GM19240 (cell line): Measurements from ENCODE around the gene GATB.
"Not testable (repeated sequence)": the region's sequence is repeated elsewhere in the genome, so short reads cannot be mapped to it uniquely, and the experiment has no call there.

Experiments used
- DNase-seq: peaks from one replicate; pipeline ENCODE4 v3.0.0; 2011; ENCODE audit warnings: low spot score; ENCODE audit not compliant: insufficient read length

GATB gene

DNA sequence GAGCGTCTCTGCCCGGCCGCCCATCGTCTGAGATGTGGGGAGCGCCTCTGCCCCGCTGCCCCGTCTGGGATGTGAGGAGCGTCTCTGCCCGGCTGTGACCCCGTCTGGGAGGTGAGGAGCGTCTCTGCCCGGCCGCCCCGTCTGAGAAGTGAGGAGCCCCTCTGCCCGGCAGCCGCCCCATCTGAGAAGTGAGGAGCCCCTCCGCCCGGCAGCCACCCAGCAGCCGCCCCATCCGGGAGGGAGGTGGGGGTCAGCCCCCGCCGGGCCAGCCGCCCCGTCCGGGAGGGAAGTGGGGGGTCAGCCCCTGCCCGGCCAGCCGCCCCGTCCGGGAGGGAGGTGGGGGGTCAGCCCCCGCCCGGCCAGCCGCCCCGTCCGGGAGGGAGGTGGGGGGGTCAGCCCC lies 29.1 kb downstream of the GATB start:
- DNase-seq = not testable (repeated sequence)

DNA sequence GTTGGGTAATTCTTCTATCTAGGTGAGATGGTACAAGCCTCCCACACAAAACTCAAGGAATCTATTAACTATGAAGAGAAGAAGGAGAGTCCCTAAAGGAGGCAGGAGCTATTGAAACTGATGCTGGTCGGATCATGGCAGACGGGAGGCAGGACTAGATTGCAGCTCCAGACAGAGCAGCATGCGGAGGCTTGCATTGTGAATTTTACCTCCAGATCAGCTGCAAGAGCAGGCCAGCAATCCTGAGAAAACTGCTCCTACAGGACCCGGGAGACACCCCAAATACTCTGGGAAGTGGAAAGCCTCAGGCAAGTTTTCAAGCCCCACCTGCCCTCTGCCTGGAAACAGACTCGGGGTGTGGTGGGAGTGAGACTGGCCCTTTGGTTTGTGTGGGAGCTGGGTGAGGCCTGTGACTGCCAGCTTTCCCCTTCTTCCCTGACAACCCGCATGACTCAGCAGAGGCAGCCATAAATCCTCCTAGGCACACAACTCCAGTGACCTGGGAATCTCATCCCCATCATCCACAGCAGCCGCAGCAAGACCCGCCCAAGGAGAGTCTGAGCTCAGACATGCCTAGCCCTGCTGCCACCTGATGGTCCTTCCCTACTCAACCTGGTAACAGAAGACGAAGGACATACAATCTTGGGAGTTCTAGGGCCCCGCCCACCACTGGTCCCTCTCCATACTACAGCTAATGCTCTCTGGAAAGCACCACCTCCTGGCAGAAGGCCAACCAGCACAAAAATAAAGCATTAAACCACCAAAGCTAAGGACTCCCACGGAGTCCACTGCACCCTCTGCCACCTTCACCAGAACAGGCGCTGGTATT lies 30.9 kb downstream of the GATB start:
- no peak for DNase-seq

DNA sequence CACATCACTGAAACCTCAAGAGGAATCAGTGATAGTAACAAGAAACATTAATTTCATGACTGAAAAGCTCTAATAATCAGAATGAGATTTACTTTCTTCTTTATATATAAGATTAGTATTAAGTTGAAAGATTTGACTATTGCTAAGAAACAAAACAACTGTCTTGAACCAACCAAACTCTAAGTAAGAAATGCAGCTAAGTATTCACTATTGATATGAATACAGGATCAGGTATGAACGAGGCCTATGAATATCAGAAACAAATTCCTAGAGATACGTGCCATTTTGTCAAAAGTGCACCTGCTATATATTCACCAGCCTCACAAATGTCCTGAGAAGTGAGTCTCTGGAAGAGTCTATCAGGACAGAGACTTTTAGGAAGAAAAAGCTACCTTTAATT lies 32.1 kb downstream of the GATB start:
- no peak for DNase-seq

DNA sequence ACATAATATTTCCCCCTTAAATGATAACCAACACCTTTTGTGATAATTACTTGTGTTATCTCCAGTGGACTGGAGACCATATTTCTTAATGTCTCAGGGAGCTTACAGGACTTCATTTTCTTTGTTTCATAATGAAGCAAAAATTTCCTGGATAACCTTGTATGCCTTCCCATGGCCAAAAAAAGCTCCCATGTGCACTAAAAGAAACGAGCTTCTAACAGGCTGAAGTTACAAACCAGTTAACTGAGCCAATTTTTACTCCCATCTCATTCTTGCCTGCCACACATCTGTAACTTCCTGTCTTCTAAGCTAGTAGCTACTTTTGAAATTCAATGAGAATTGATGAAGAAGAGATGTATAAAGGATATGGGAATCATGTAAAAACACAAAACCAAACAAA lies 32.8 kb downstream of the GATB start:
- DNase-seq = no peak

DNA sequence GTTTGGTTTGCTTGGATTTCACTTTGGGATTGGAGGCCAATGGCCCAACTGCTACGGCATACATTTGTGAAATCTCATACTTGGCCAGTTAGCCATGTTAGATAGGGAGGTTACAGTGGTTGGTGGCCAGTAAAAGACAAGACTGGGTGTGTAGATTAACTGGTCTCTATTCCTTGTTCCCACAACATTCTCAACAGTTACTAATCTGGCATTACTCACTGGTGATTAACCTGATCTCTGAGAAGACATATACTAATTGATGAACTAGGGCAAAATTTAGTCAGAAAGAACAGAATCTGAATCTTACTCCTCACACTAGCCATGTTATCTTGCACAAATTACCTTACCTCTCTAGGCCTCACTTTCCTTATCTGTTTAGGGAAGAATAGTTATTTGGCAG lies 33.4 kb downstream of the GATB start:
- DNase-seq = no peak

DNA sequence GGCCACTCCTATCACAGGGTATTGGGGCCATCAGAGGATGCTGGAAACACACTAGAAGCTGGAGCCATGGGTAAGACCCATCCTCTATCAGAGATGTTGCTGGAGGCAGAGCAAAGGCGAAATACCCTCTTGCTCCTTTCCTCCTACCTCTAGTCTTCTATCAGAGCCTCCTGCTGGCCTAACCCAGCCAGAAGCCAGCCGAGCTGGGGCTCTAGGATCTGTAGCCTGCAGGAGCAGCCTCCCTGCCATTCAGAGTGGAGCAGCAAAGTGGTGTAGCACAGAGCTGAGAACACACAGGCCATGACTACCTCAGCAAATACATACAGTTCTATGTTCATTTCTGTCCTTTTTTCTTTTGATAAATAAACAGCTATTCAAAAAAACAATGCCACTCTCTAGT lies 35.7 kb downstream of the GATB start:
- DNase-seq = no peak

DNA sequence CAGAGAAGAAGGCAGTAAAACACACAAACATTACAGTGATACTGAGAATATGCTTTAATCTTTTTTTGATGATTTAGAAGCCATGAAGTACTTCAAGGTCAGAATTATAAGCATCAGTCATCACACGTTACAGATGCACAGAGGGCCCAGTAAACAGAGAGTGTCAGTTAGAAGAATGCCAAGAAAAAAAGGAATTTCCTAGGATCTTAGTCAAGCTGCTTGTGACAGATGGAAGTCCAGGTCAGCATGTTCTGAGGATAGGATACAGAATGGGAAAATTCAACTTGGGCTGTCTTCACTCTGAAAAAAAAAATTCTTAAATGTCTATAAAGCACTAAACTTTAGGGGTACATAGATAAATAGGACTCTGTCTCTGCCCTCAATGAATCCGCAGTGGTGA lies 38.9 kb downstream of the GATB start:
- no peak for DNase-seq

DNA sequence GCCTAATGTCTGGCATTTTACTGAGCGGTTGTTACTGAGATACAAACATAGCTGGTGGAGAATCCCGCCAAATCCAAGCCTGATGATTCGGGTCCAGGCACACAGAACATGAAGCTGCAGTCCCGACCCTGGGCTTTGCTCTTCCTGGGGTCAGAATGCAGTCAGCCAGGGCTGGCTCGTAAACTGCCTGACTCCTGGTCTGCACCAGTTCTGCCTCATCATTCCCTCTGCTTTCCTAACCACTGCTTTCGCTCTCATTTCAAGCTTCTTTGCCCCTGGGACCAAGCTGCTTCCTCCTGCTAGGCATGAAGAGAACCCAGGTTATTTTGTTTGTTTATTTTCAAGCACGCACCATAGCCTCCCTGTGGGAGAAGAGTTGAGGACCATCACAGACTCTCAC lies 39.3 kb downstream of the GATB start:
- no peak for DNase-seq

DNA sequence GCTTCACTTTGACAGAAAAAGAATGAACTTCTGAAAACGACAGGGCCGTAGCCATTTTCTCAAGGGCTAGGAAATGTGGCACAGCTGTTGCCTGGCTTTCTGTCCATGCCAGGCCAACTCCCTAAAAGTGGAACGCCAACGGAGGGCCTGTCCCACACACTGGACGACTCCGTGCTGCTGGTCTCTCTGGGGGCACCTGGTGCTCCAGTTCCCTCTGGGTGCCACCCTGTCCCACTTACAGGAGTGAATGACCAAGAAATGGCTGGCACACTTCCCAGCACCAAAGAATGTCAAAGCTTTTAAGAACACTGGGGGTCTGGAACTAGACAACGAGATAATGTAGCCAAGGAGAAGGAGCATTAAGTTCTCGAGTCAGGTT lies 40.9 kb downstream of the GATB start:
- DNase-seq = no peak

DNA sequence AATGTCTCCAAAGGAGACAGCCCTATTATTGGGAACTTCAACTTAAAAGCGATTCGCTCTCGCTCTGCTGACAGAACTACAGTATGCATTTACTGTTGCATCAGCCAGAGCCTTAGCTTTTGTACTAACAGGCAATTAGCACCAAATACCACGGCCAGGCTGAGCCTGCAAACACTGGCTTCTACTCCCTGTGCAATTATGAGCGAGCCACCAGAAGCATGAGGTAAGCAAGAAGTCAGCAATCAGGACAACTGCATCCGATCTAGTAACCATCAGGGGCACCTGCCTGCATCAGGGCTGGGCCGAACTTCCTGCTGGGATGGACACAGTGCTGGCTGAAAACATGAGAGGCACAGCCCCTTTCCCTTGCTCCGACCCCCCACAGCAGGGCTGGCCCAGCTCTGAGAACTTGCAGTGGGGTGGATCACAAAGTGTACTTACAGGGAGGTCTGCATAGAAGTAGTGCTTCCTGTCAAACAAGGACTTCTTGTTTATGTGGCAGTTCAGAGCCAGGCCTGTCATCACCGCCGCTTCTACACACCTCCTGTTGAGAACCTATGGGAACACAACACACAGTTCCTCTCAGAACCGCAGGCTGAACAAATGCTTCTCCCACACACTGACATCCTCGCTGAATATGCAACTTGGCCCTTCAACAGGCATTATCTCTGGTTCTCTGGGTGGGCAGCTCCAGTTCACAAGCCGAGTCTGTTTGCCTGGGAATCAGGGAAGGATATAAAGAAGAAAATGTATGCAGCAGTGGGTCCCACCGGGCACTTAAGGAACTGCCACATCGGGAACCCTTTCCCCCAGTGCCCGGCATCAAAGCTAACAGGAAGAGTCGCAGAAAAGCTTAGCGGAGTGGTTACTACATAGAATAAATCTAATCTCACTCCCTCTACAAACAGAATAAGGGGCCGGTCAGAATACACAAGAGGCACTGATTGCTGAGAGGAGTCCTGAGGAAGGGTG lies 41.5 kb downstream of the GATB start:
- DNase-seq = no peak

DNA sequence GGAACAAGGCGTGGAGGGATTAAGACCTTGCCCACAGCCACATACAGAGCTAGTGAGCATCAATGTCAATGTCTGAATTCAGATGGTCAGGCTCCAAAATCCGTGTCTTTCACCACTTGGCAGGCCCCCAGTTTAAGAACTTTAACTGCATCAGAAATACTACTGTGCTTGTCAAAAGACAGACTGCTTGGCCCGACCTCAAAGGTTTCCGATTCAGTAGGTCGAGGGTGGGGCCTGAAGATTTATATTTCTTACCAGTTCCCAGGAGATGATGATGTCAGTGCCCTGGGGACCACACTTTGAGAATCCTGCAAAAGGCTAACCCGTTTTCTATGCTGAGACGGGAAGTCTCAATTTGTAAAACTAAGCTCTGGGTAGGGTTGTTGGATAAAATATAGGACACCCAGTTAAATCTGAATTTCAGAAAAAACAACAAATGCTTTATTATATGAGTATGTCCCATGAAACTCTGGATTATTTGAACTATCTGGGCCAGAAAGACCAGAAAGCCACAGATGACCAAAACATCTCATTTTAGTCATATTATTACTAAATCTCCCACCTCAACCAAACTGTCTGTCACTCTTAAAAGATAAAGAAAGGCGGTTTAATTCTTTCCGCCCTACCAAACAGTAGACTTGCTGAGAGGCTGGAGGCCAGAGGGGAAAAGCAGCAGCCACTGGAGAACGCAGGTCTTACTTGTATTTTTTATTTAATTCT lies 42.7 kb downstream of the GATB start:
- no peak for DNase-seq

DNA sequence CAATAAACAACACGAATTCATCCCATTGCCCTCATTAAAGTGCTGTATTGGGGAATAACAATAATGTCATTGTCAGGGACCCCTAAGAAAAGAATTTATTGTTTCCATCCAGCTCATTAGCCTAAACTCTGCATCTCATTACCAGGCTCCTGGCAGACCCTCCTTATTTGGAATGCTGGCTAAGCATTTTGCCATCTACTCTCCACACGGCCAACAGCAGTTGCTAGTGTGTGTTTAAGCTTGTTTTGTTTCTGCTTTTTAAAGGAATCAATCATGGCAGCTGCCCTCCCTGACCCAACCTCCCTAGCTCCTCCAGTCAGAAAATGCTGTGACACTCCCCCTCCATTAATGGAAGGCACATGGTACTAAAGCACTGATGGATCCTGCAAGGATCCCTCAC lies 43.5 kb downstream of the GATB start:
- no peak for DNase-seq

DNA sequence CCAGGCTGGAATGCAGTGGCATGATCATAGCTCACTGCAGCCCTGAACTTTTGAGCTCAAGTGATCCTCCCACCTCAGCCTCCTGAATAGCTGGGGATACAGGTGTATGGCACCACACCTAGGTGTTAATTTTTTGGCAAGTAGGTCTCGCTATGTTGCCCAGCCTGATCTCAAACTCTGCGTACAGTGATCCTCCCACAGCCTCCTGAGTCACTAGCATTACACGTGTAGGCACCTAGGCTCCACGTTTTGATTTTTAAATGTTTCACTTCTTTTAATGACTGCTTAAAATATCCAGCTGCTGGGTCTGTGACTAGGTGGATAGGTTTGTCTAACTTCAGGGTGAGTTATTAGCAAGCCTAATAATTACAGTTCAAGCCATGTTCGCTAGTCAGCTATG lies 44.5 kb downstream of the GATB start:
- DNase-seq = no peak

DNA sequence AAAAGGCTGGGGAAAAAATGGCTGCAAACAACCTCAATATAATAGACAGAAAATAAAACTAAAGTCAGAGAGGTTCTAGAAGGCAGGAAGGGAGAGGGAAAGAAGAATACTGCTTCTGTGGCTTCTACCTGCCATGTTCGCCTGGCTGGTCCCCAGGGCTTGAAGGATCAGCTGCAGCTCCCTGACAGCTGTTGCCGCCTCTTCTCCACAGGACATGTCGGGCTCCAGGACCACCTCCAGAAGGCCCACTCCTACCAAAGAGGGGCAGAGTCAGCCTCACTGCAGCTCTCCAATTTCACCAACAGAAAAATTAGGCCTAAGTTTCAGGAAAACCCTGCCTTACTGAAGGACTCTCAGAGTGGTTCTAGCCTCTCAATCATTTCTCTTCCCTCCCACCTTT lies 44.9 kb downstream of the GATB start:
- DNase-seq = no peak

DNA sequence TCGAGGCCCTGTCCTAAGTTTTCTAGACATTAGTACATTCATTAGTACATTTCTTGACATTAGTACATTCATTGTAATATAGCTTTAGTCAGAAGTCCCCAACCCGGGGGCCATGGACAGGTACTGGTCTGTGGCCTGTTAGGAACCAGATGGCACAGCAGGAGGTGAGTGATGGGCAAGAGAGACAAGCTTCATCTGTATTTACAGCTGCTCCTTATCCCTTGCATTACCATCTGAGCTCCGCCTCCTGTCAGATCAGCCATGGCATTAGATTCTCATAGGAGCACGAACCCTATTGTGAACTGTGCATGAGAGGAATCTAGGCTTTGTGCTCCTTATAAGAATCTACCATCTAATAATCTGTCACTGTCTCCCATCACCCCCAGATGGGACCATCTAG lies 48.0 kb downstream of the GATB start:
- no peak for DNase-seq

DNA sequence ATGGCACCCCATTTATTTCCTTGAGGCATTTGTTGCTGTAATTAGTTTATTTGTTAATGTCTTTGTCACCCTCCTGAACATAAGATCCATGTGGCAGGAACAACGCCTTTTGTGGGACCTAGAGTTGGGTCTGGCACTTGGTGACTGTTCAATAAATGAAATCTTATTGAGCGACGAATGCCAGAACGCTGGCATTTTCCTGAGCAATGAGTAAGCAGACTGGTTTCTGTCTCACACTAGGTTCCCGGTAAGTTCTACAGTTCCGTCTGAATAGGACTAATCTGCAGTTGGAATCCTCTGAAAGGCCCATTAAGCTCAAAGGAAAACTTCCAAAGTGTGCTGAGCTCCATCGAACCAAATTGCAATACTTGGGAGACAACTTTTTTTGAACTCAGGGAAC lies 49.2 kb downstream of the GATB start:
- no peak for DNase-seq

DNA sequence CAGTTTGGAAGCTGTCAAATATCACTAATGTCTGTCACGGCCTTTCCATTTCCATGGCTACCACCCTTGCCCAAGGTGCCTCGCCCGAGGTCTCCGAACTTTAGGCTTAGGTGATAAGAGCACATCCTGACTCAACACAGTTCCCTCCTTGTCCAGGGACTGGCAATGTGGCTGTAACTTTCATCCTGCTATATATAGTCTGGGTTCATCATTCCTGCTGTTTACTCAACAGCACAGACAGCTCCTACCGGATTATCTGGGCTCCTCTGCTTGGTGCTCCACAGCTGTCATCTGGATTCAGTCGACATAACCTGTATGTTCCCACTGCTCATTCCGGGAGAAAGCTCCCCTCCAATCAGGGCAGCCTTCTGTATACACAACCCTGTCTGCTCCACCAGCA lies 51.2 kb downstream of the GATB start:
- no peak for DNase-seq

DNA sequence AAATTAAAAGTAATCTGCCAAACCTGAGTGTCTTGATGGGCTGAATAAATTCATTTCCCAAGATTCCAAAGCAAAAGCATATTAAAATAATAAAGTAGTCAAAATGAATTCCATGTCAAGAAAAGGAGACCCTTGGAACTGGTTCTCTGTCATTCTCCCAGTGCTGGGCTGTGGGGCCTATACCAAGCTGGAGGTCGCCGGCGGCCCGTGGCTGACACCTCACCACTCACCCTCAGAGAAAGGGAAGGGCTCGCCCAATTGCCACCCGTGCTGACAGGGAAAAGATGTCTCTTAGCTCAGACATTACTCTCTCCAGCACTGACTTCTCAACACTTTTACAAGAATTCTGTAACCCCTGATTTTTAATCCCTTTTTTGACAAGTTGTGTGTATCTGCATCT lies 51.7 kb downstream of the GATB start:
- DNase-seq = no peak

DNA sequence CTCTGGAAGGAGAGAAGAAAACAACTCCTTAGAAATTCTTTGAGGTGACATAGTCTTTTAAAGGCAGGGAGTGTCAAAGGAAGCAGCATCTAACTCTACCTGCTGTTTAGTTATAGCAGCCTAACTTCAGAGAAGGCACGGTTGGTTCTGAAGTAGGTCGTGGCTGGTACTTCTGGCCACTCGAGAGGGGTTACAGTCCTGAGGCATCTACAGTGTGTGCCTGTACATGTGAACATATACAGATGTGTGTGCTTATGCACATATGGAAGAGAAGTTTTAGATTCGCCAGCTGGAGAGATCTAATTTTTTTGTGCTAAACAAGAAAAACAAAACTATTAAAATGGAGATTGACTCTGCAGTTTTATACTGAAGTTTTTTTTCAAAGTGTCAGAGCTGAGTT lies 52.7 kb downstream of the GATB start:
- DNase-seq = no peak

DNA sequence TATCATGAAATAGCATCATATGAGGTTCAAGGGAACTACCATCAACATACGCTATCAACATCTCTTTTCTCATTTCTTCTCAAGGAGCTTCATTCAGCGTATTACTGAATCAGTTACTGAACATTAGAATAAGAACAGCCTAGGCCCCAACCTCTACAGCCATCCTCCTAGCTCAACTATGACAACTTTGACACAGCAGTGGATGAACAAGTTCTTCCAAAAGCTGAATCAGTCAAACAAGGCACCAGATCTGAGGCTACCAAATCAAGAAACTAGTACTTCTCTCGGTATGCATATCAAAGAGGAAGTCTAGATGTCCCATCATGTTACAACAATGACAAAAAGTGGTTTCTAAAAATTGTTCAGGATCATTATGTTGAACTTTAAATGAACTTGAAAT lies 57.4 kb downstream of the GATB start:
- no peak for DNase-seq

DNA sequence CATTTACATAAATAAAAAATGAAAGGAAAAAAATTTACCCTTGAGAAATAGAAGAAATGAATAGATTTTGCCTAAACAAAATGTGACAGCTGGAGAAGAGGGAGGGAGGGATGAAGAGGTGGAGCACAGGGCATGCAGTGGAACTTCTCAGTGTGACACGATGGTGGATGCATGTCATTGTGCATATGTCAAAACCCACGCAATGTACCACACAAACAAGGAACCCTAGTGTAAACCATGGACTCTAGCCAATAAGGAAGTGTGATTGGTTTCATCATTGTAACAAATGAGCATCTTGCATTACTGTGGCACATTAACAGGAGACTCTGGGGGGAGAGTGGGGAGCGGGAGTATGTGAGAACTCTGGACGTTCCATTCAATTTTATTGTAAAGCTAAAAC lies 58.6 kb downstream of the GATB start:
- DNase-seq = no peak
